SK-N-SH (cell line): ENCODE results near the gene ARID1B. TPM values are rescaled to one million over a fixed set of nuclear protein-coding genes. Genes with fewer than 3 reads are reported as not detected.

ENCODE experiments used
- CTCF ChIA-PET: fragments of 300-600, 350-600 bp; formaldehyde crosslinking; extraction: SDS; loops from one replicate; lab custom pipeline; 2021; lab: Yijun Ruan, JAX
- POLR2A ChIA-PET: fragments of 350-600 bp; sonication (Branson Sonifier 250); formaldehyde crosslinking; extraction: SDS; loops from one replicate; lab custom pipeline; 2020; ENCODE audit warnings: antibody characterized with exemption, inconsistent platforms; lab: Yijun Ruan, JAX
- DNase-seq: peaks from one replicate; pipeline ENCODE4 v3.0.0; 2012
- H2AFZ ChIP-seq: fragments of 200-600 bp; sonication (generic); 2 replicates; pipeline ENCODE4 v1.8.1; 2016; ENCODE audit warnings: antibody characterized with exemption, mild to moderate bottlenecking, low read depth
- H3F3A ChIP-seq: fragments of 200-600 bp; sonication (generic); replicated peaks from 2 replicates; pipeline ENCODE3; 2016; ENCODE audit warnings: antibody characterized with exemption, mild to moderate bottlenecking; ENCODE audit not compliant: insufficient read depth
- H3K27ac ChIP-seq, 2 experiments: fragments of 200-500 bp in 1 of 2; fragments of 200-600 bp in 1 of 2; sonication (Bioruptor generic) in 1 of 2; sonication (generic), shearing (Covaris generic) in 1 of 2; 2 replicates each; pipeline versions ENCODE4 v1.5.1 to v1.6.1; 2014 to 2016; ENCODE audit warnings: low read depth in 2 of 2, inconsistent platforms in 1 of 2, low read length in 1 of 2, mild to moderate bottlenecking in 1 of 2, mixed read lengths in 1 of 2
- H3K27me3 ChIP-seq: fragments of 200-600 bp; sonication (generic), shearing (Covaris generic); 2 replicates; pipeline ENCODE4 v1.6.1; 2016; ENCODE audit warnings: mixed run types; ENCODE audit not compliant: insufficient read depth
- H3K36me3 ChIP-seq, 2 experiments: fragments of 200-500 bp in 1 of 2; fragments of 200-600 bp in 1 of 2; sonication (Bioruptor generic) in 1 of 2; sonication (generic) in 1 of 2; replicated peaks in 1 of 2; 2 replicates each; pipeline versions ENCODE3 to v1.5.1; 2014 to 2016; ENCODE audit warnings: low read length in 1 of 2, mild to moderate bottlenecking in 1 of 2; ENCODE audit not compliant: insufficient read depth in 2 of 2, control insufficient read depth in 1 of 2
- H3K4me1 ChIP-seq, 2 experiments: fragments of 200-500 bp in 1 of 2; fragments of 200-600 bp in 1 of 2; sonication (Bioruptor generic) in 1 of 2; sonication (generic), shearing (Covaris generic) in 1 of 2; 2 replicates each; pipeline versions ENCODE4 v1.5.1 to v1.6.1; 2014 to 2016; ENCODE audit warnings: low read depth in 1 of 2, low read length in 1 of 2, mixed run types in 1 of 2; ENCODE audit not compliant: insufficient read depth in 2 of 2, control insufficient read depth in 1 of 2
- H3K4me2 ChIP-seq: fragments of 200-600 bp; sonication (generic), shearing (Covaris generic); 2 replicates; pipeline ENCODE4 v1.6.1; 2017; ENCODE audit warnings: mixed run types
- H3K4me3 ChIP-seq, 2 experiments: fragments of 200-500 bp in 1 of 2; fragments of 200-600 bp in 1 of 2; sonication (Bioruptor generic) in 1 of 2; sonication (generic), shearing (Covaris generic) in 1 of 2; 2 replicates each; pipeline versions ENCODE4 v1.5.1 to v1.8.1; 2014 to 2016; ENCODE audit warnings: low read depth in 2 of 2, inconsistent platforms in 1 of 2, low read length in 1 of 2, mild to moderate bottlenecking in 1 of 2, mixed read lengths in 1 of 2, moderate library complexity in 1 of 2
- H3K79me2 ChIP-seq: fragments of 200-600 bp; sonication (generic); 2 replicates; pipeline ENCODE4 v1.8.1; 2017; ENCODE audit warnings: mild to moderate bottlenecking; ENCODE audit not compliant: insufficient read depth
- H3K9ac ChIP-seq: fragments of 200-600 bp; sonication (generic); 2 replicates; pipeline ENCODE4 v1.6.1; 2017; ENCODE audit warnings: mixed run types
- H3K9me2 ChIP-seq: fragments of 200-600 bp; sonication (generic); 2 replicates; pipeline ENCODE4 v1.6.1; 2017; ENCODE audit warnings: mixed run types
- H3K9me3 ChIP-seq: fragments of 200-600 bp; sonication (generic); 2 replicates; pipeline ENCODE4 v1.6.1; 2017; ENCODE audit warnings: mixed run types, mild to moderate bottlenecking, moderate library complexity
- H4K20me1 ChIP-seq: fragments of 200-600 bp; sonication (generic); 2 replicates; pipeline ENCODE4 v1.6.1; 2017; ENCODE audit warnings: mild to moderate bottlenecking, mixed run types; ENCODE audit not compliant: insufficient read depth
- CHD2 ChIP-seq: fragments of 150-350 bp; IDR thresholded peaks from 2 replicates; pipeline ENCODE4 v1.6.1; 2018; ENCODE audit warnings: low read length; ENCODE audit not compliant: partially characterized antibody
- ELF1 ChIP-seq: IDR thresholded peaks from 2 replicates; pipeline ENCODE4 v1.4.0; 2012
- EP300 ChIP-seq, 2 experiments: IDR thresholded peaks; 2 replicates each; pipeline versions ENCODE4 v1.4.0 to v1.6.1; 2012; ENCODE audit warnings: borderline replicate concordance in 1 of 2, low read depth in 1 of 2, low read length in 1 of 2
- FOSL2 ChIP-seq: IDR thresholded peaks from 2 replicates; pipeline ENCODE4 v1.4.0; 2012; ENCODE audit warnings: low read depth, mild to moderate bottlenecking, moderate library complexity, borderline replicate concordance
- FOXJ3 ChIP-seq: sonication (generic); formaldehyde crosslinking; IDR thresholded peaks from 2 replicates; pipeline ENCODE4 v1.5.1; 2020; ENCODE audit warnings: mild to moderate bottlenecking, missing genetic modification reagents
- JUND ChIP-seq: IDR thresholded peaks from 2 replicates; pipeline ENCODE4 v1.4.0; 2012
- MXI1 ChIP-seq: IDR thresholded peaks from 2 replicates; pipeline ENCODE4 v1.6.1; 2012; ENCODE audit warnings: mild to moderate bottlenecking, low read depth, low read length, improper control_type of control experiment
- NFIC ChIP-seq: IDR thresholded peaks from 2 replicates; pipeline ENCODE4 v1.4.0; 2012; ENCODE audit warnings: borderline replicate concordance
- POLR2AphosphoS5 ChIP-seq: IDR thresholded peaks from 2 replicates; pipeline ENCODE4 v1.6.1; 2012; ENCODE audit warnings: low read depth, low read length
- REST ChIP-seq: IDR thresholded peaks from 2 replicates; pipeline ENCODE4 v1.6.1; 2012; ENCODE audit warnings: mild to moderate bottlenecking, low read depth, low read length, moderate library complexity
- RXRA ChIP-seq: IDR thresholded peaks from 2 replicates; pipeline ENCODE4 v1.4.0; 2012; ENCODE audit warnings: low read depth, mild to moderate bottlenecking, borderline replicate concordance
- SIN3A ChIP-seq: IDR thresholded peaks from 2 replicates; pipeline ENCODE4 v1.6.1; 2012; ENCODE audit warnings: low read depth, mild to moderate bottlenecking, low read length, moderate library complexity, borderline replicate concordance
- SMC3 ChIP-seq: IDR thresholded peaks from 2 replicates; pipeline ENCODE4 v1.6.1; 2012; ENCODE audit warnings: low read depth, low read length, improper control_type of control experiment
- TAF1 ChIP-seq: IDR thresholded peaks from 2 replicates; pipeline ENCODE4 v1.6.1; 2012; ENCODE audit warnings: low read depth, mild to moderate bottlenecking, low read length, moderate library complexity, borderline replicate concordance
- WGBS: methylation state at CpG from one replicate; pipeline ENCODE4 v1.1.6; 2017; ENCODE audit warnings: low lambda C conversion rate; 5-methylcytosine and 5-hydroxymethylcytosine counted together
- polyA plus RNA-seq, 3 experiments: library from polyadenylated mRNA; depleted of rRNA; stranded (reverse); fragments of >200 nt; gene quantifications; 2 replicates each; pipeline ENCODE4 v1.2.3, GENCODE V29; 2012

ARID1B gene
- polyA plus RNA-seq, 1 of the 3 experiments (the other 2 are of a cell fraction): 13.6 TPM

- no peak for TF ChIP-seq TAF1
- TF ChIP-seq CHD2: no peak
These were observed 14.2 kb downstream of the ARID1B start (continued) for GRCh38 chr6:156791320-156791850.

- CTCF ChIA-PET: interaction anchor here (1.0 kb wide), 1 partner anchor 11 kb away, joined by 3 read pairs; no protein-coding TSS in a partner anchor
- WGBS: 95% methylated on average over 6 of the region's 6 CpGs
These were observed 16.0 kb downstream of the ARID1B start for GRCh38 chr6:156793200-156793599.

GRCh38 chr6:156794546-156795354 is 17.6 kb downstream of the ARID1B start:
- Histone ChIP-seq H3K79me2 (peaks cover 100% of the 10 kb centered on the region), H3K36me3 (no peaks in the 10 kb centered on the region), H3K9me3 (no peaks in the 10 kb centered on the region), H3F3A (no peaks in the 10 kb centered on the region), H3K9me2 (no peaks in the 10 kb centered on the region), H3K4me1 (peaks cover 12 to 25% of the 10 kb centered on the region in 2 experiments; a peak in 3 of 4 replicates), H3K9ac (no peak overlapping the region), H3K27ac (no peak overlapping the region), H3K27me3 (no peaks in the 10 kb centered on the region), H3K4me3 (no peak overlapping the region), H2AFZ (no peak overlapping the region), H4K20me1 (peaks cover 97% of the 10 kb centered on the region), H3K4me2 (no peak overlapping the region)
- ChIA-PET CTCF (no interaction called here), POLR2A (no interaction called here)
- DNase-seq: no peak
- WGBS: 86% methylated on average over 14 of the region's 14 CpGs
- no peak for TF ChIP-seq CHD2
- no peak for TF ChIP-seq RXRA
- no peak for TF ChIP-seq REST
- no peak for TF ChIP-seq SMC3
- TF ChIP-seq TAF1: no peak

More at GRCh38 chr6:156793200-156793599, 16.0 kb downstream of the ARID1B start:
- H3K79me2 ChIP-seq: peaks cover 100% of the 10 kb centered on the region
- no peak overlapping the region for H3K4me2 ChIP-seq
- no peaks in the 10 kb centered on the region for H3F3A ChIP-seq
- H4K20me1 ChIP-seq: peaks cover 98% of the 10 kb centered on the region
- H3K36me3 ChIP-seq: no peaks in the 10 kb centered on the region
- H3K9me3 ChIP-seq: no peaks in the 10 kb centered on the region
- no peak overlapping the region for H2AFZ ChIP-seq
- no peak for TF ChIP-seq MXI1
- TF ChIP-seq JUND: no peak
- no peak for TF ChIP-seq FOSL2
- no peak for TF ChIP-seq EP300 (IDR thresholded peaks at IDR 0.05; ENCODE audit: borderline replicate concordance in 1 of 2, low read depth in 1 of 2, low read length in 1 of 2)
- TF ChIP-seq SIN3A: no peak
- no peak for TF ChIP-seq FOXJ3
- TF ChIP-seq POLR2AphosphoS5: no peak
- no peak for TF ChIP-seq ELF1
- no peak for TF ChIP-seq TAF1
- TF ChIP-seq NFIC: no peak
- no peak overlapping the region for H3K9ac ChIP-seq
- H3K9me2 ChIP-seq: no peaks in the 10 kb centered on the region
- no peaks in the 10 kb centered on the region for H3K27me3 ChIP-seq
- H3K27ac ChIP-seq: no peak overlapping the region
- no peak overlapping the region for H3K4me3 ChIP-seq
- H3K4me1 ChIP-seq: peaks cover 12 to 25% of the 10 kb centered on the region in 2 experiments; a peak in 3 of 4 replicates
- no peak for DNase-seq
- POLR2A ChIA-PET: no interaction called here
